Thyroid gland (tissue), 4 donors: ENCODE data around the gene ELMO1.

Experiments used
- POLR2A ChIP-seq, 2 donors: fragments of 450-650 bp; IDR thresholded peaks; one replicate each; pipeline ENCODE4 v1.6.1; 2017; ENCODE audit warnings: antibody characterized with exemption in 2 of 2, mild to moderate bottlenecking in 2 of 2, moderate library complexity in 1 of 2
- TF ChIP-seq, protein P1 (sequence below), 6 experiments: fragments of 200-600 bp in 3 of 6; fragments of 450-650 bp in 3 of 6; sonication (generic) in 3 of 6; IDR thresholded peaks; one replicate each; pipeline ENCODE4 v1.5.1; 2016 to 2019; ENCODE audit warnings: antibody characterized with exemption in 6 of 6, mild to moderate bottlenecking in 2 of 6, inconsistent platforms in 1 of 6, moderate library complexity in 1 of 6

DNA sequence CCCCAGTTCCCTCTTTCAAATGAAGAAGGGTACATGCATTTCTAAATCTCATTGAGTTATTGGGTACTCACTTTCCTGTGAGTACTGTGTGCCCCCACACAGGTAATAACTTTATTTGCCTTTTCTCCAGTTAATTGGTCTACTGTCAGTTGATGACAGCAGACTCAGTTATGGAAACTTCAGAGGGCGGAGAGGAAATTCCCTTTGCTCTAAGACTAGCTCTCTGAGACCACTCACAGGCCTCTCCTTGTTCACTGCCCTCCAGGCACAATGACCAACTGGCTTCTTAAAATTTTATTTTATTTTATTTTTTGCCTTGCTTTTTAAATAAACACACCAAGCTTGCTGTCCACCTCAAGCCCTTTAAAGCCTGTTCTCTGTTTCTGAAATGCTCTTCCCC is 488.6 kb downstream of the ELMO1 start:
- no peak for TF ChIP-seq POLR2A (IDR thresholded peaks at IDR 0.05)
- TF ChIP-seq, protein P1, sequence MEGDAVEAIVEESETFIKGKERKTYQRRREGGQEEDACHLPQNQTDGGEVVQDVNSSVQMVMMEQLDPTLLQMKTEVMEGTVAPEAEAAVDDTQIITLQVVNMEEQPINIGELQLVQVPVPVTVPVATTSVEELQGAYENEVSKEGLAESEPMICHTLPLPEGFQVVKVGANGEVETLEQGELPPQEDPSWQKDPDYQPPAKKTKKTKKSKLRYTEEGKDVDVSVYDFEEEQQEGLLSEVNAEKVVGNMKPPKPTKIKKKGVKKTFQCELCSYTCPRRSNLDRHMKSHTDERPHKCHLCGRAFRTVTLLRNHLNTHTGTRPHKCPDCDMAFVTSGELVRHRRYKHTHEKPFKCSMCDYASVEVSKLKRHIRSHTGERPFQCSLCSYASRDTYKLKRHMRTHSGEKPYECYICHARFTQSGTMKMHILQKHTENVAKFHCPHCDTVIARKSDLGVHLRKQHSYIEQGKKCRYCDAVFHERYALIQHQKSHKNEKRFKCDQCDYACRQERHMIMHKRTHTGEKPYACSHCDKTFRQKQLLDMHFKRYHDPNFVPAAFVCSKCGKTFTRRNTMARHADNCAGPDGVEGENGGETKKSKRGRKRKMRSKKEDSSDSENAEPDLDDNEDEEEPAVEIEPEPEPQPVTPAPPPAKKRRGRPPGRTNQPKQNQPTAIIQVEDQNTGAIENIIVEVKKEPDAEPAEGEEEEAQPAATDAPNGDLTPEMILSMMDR (IDR thresholded peaks at IDR 0.05), result no peak
